Nephron progenitor cell (in vitro differentiated cells): ENCODE data around the gene OR6J1.

Source experiments
- DNase-seq: peaks from one replicate; pipeline ENCODE4 v3.0.0; 2021
- H3K27ac Mint-ChIP-seq: 2 replicates; pipeline ENCODE4 v1.8.0; 2021; ENCODE audit warnings: mild to moderate bottlenecking, moderate library complexity, mixed read lengths
- H3K27me3 Mint-ChIP-seq: 2 replicates; pipeline ENCODE4 v1.8.0; 2021; ENCODE audit warnings: mild to moderate bottlenecking, low read depth, mixed read lengths; ENCODE audit not compliant: poor library complexity
- H3K36me3 Mint-ChIP-seq: 2 replicates; pipeline ENCODE4 v1.8.0; 2021; ENCODE audit warnings: low read depth, mixed read lengths
- H3K4me1 Mint-ChIP-seq: 2 replicates; pipeline ENCODE4 v1.8.0; 2021; ENCODE audit warnings: mixed read lengths
- H3K4me3 Mint-ChIP-seq: 2 replicates; pipeline ENCODE4 v1.8.0; 2021; ENCODE audit warnings: mild to moderate bottlenecking, moderate library complexity, mixed read lengths
- H3K9me3 Mint-ChIP-seq: 2 replicates; pipeline ENCODE4 v1.8.0; 2021; ENCODE audit warnings: mild to moderate bottlenecking, moderate library complexity, mixed read lengths
- TF ChIP-seq, protein P1 (sequence below): fragments of 200-600 bp; sonication (generic); IDR thresholded peaks from 2 replicates; pipeline ENCODE4 v1.5.0; 2021; ENCODE audit warnings: antibody characterized with exemption

Gene OR6J1

DNA sequence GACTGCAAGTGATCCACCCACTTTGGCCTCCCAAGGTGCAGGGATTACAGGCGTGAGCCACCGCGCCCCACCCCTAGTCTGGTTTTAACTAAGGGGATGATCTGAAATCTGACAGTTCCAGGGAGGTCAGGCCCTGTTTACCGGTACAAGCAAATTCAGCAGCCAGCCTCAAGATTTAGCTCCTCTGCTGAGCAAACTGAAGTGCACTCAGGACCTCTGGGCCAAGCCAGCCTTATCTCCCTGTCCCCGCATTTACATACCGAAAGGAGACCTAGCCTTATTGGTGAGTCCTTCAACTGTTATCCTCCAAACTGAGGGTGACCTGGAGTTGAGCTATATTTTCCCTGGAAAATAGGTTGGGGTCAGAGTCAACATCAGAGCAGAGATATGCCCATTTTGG lies 46.9 kb downstream of the OR6J1 start:
- Mint-ChIP-seq H3K9me3 (no peaks in the 10 kb centered on the region), H3K4me1 (peaks cover 35% of the 10 kb centered on the region), H3K27me3 (peaks cover 6% of the 10 kb centered on the region), H3K4me3 (peak overlapping the region; percentile 96), H3K27ac (no peak overlapping the region), H3K36me3 (peaks cover 7% of the 10 kb centered on the region)
- DNase-seq, result no peak
- TF ChIP-seq, protein P1, sequence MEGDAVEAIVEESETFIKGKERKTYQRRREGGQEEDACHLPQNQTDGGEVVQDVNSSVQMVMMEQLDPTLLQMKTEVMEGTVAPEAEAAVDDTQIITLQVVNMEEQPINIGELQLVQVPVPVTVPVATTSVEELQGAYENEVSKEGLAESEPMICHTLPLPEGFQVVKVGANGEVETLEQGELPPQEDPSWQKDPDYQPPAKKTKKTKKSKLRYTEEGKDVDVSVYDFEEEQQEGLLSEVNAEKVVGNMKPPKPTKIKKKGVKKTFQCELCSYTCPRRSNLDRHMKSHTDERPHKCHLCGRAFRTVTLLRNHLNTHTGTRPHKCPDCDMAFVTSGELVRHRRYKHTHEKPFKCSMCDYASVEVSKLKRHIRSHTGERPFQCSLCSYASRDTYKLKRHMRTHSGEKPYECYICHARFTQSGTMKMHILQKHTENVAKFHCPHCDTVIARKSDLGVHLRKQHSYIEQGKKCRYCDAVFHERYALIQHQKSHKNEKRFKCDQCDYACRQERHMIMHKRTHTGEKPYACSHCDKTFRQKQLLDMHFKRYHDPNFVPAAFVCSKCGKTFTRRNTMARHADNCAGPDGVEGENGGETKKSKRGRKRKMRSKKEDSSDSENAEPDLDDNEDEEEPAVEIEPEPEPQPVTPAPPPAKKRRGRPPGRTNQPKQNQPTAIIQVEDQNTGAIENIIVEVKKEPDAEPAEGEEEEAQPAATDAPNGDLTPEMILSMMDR, result no peak

DNA sequence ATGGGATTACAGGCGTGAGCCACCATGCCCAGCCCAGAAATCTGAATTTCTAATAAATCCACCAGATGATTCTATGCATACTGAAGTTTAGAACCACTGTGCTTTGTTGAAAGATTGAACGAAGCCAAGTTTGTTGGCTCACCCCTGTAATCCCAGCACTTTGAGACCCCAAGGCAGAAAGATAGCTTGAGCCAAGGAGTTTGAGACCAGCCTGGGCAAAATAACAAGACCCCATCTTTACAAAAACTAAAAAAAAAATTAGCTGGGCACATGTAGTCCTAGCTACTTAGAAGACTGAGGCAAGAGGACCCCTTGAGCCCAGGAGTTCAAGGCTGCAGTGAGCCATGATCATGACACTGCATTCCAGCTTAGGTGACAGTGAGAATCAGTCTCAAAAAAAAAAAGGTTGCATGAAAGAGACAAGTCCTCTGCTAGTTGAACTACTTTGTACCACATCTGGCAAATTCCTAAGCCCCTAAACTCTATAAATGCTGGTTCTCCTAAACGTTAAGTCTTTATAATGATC lies 47.7 kb downstream of the OR6J1 start:
- Mint-ChIP-seq H3K27ac (no peak overlapping the region), H3K27me3 (peaks cover 6% of the 10 kb centered on the region), H3K9me3 (no peaks in the 10 kb centered on the region), H3K4me1 (peaks cover 35% of the 10 kb centered on the region), H3K36me3 (no peaks in the 10 kb centered on the region), H3K4me3 (no peak overlapping the region)
- TF ChIP-seq, protein P1, result no peak
- DNase-seq, result no peak

DNA sequence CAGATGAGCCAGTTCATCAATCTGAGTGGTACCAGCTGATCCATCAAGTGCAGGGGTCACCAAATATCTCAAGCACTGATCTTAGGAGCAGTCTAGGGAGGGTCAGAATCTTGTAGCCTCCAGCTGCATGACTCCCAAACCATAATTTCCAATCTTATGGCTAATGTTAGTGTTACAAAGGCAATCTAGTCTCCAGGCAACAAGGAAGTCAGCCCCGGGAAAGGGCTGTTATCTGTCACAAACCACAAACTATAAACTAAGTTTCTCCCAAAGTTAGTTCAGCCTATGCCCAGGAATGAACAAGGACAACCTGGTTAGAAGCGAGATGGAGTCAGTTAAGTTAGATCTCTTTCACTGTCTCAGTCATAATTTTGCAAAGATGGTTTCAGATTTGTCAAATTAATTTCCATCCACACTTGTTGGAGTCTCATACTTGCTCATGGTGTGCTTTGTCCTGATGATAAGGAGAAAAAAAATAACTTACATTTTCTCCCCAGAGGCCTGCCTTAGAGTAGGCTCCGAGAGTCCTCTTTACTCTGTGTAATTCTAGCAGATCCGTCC lies 49.9 kb downstream of the OR6J1 start:
- H3K4me3 Mint-ChIP-seq, result no peak overlapping the region
- peaks cover 5% of the 10 kb centered on the region for H3K27me3 Mint-ChIP-seq
- no peaks in the 10 kb centered on the region for H3K36me3 Mint-ChIP-seq
- no peak for DNase-seq
- peaks cover 40% of the 10 kb centered on the region for H3K4me1 Mint-ChIP-seq
- H3K9me3 Mint-ChIP-seq, result no peaks in the 10 kb centered on the region
- H3K27ac Mint-ChIP-seq, result no peak overlapping the region
- TF ChIP-seq, protein P1, result no peak

DNA sequence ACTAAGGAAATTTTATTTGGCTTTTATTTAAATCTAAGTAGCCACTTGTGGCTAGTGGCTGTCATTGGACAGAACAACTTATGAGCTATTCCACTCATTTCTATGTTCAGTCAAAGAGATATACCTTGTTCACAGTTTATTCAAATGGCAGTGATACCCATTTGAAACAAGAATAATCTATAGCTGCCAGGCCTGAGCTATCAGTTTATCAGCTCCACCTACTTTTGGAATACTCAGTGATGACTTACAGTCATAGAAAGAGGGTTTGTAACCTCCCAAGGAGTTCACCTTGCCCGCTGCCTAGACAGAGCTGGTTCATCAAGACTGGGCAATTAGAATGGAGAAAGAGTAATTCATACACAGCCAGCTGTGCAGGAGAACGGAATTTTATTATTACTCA lies 50.6 kb downstream of the OR6J1 start:
- Mint-ChIP-seq H3K9me3 (no peaks in the 10 kb centered on the region), H3K36me3 (no peaks in the 10 kb centered on the region)

DNA sequence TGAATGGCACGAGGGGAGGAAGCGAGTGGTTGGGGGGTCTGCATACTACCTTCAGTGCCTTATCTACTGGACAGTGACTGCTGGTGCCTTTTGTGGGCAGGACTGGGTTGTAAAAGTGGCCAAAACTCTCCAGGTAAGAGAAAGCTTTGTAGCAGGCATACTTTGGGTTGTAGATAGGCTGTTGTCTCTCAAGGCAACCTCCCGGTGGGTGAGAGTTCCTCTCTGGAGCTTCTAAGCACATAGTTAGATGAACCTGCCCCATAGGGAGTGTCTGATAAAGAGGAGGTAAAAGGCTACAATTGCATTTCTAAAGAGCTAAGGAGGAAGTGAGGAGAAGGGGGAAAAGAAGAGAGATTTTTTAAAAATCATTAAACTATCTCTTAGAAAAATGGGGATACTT lies 51.0 kb downstream of the OR6J1 start:
- Mint-ChIP-seq H3K4me1 (peaks cover 38% of the 10 kb centered on the region), H3K9me3 (no peaks in the 10 kb centered on the region), H3K4me3 (no peak overlapping the region), H3K27me3 (no peaks in the 10 kb centered on the region), H3K36me3 (no peaks in the 10 kb centered on the region), H3K27ac (no peak overlapping the region)
- DNase-seq, result no peak
- TF ChIP-seq, protein P1, result no peak

More for the DNA sequence above, 50.6 kb downstream of the OR6J1 start:
- H3K27ac Mint-ChIP-seq, result no peak overlapping the region
- peaks cover 39% of the 10 kb centered on the region for H3K4me1 Mint-ChIP-seq
- no peak for DNase-seq
- H3K4me3 Mint-ChIP-seq, result no peak overlapping the region
- TF ChIP-seq, protein P1, result no peak
- H3K27me3 Mint-ChIP-seq, result no peaks in the 10 kb centered on the region
